Dermis microvascular lymphatic vessel endothelial cell (primary cell): ENCODE data around the gene CDCA3. TPM values are rescaled to one million over a fixed set of nuclear protein-coding genes. Genes with fewer than 3 reads are reported as not detected.

Experiments used
- DNase-seq, 2 donors: peaks; one replicate each; pipeline versions ENCODE4 v3.0.0 to v3.0.0-alpha.2; 2010; ENCODE audit warnings: low read depth in 2 of 2
- total RNA-seq: library from RNA; depleted of rRNA; stranded (reverse); fragments of >200 nt; gene quantifications from 2 replicates; pipeline ENCODE4 v1.2.1, GENCODE V29; 2014

The CDCA3 gene
- total RNA-seq, 1 donor from 2014 or later, result 11.8 TPM

DNA sequence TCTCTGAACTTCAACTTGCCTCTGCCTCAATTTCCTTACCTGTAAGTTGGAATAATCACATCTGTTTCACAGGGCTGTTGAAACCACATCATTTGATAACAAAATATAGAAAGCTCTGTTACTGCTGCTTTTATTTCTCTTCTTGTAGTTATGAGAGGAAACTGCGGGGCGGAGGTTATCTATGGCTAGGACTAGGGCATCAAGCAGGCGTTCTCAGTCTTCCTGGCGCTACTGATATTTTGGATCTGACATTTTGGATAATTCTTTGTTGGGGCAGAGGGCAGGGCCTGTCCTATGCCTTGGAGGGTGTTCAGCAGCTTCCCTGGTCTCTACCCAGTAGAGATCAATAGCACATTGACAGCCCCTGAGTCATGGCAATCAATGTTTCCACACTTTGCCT is 19.0 kb downstream of the CDCA3 start:
- DNase-seq, result no peak

DNA sequence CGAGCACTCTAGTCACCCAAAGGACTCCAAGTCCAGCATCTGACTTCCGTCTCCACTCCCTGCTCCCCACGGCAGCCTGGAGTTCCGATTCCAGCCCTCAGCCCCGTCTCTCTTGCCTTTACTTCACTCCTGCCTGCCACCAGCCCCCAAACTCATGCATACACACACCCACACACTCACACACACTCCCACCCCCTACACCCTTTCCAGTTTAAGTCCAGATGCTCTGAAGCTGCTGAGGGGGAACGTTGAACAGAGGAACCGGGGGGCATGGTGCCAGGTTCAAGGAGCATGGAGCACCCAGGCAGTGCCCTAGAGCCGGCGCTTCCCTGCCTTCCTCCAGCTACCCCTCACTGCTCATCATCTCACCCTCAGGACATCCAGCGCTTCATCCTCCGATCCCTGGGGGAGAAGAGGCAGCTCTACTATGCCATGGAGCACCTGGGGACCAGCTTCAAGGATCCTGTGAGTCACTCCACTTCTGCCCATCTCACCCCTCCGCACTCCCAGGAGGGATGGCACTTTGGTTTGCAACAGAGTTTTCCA is 19.6 kb downstream of the CDCA3 start:
- DNase-seq, result no peak

DNA sequence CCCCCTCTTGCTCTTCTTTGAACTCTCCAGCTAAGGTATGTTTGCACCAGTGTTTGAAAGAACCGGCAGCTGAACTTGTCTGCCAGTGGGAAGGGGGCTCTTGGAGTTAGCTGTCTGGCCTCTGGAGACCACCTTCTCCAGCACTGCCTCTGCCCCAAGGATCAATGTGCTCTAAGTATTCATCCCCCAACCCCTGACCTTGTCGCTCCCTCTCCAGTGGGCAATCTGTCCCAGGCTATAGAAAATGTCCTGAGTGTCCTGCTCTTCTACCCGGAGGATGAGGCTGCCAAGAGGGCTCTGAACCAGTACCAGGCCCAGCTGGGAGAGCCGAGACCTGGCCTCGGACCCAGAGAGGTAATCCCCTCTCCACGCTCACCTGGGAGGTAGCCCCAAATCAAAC is 20.1 kb downstream of the CDCA3 start:
- no peak for DNase-seq

DNA sequence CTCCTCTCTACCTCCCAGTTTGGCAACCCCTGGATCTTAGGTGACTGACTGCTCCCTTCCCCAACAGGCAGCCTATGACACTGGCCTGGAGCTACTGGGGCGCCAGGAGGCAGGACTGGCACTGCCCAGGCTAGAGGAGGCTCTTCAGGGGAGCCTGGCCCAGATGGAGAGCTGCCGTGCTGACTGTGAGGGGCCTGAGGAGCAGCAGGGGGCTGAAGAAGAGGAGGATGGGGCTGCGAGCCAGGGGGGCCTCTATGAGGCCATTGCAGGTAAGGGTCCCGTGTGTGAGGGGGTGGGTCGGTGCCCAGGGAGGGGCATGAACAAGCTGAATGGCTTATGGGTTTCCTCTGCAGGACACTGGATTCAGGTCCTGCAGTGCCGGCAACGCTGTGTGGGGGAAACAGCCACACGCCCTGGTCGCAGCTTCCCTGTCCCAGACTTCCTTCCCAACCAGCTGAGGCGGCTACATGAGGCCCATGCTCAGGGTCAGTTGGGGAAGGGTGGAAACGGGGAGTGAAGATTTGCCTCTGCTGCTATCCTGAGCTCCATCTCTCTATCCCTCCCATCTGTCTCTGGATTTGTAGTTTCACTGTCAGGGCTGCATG is 20.7 kb downstream of the CDCA3 start:
- no peak for DNase-seq

DNA sequence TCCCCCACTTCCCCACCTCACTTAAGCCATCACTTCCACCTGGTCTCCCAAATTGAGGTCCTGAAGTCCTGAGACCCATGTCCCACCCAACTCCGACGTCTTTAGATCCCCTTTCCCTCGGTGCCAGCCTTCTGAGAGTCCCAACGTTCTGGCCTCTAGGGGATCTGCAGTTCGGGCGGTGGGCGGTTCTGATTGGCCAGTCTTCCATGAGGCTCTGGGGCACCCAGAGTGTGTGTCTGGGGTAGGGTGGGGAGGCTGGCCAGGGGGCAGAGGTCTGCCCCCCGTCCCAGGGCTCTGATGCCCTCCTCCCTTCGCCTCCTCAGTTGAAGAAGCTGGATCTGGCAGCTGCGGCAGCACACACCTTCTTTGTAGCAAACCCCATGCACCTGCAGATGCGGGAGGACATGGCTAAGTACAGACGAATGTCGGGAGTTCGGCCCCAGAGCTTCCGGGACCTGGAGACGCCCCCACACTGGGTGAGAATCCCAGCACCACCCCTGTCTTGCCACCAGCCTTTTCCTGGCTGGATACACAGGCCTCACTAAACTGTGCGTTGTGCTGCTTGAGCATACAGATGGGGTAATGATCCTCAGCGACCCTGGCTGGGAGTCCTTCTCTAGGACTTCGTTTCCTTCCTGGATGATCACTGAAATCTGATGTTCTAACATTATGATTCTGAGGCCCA is 21.4 kb downstream of the CDCA3 start:
- DNase-seq, result no peak

DNA sequence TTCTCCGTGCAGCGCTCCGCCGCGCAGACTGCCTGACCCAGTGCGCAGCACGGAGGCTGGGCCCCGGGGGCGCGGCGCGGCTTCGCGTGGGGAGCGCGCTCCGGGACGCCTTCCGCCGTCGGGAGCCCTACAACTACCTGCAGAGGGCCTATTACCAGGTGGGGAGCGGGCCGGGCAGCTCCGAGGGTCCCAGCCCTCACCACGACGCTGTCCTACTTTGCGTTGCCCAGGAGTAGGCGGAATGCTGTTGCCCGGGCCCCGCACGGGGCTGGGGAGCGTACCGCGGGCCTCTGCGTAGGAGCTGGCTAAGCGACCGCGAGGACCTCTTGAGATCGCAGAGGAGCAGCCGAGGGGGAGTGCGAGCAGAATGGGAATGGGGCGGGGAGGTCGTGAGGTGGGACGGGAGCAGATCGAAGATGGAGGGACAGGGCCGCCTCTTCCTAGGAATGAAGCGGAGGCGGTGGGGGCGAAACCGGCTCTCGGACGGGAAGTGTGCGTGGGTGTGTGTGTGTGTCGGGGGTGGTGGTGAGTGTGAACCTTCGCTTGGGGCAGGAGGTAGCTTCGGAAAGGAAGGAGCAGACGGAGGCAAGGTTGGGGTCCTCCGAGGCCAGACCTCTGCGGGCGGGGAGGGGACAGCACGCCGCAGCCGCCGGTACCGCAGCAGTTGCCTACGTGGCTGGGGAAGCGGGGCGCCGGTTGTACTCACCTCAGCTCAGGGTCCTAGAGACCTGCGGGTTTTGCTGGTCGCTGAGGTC is 22.1 kb downstream of the CDCA3 start:
- DNase-seq, result peak in 1 of 2 donors; percentile 61

DNA sequence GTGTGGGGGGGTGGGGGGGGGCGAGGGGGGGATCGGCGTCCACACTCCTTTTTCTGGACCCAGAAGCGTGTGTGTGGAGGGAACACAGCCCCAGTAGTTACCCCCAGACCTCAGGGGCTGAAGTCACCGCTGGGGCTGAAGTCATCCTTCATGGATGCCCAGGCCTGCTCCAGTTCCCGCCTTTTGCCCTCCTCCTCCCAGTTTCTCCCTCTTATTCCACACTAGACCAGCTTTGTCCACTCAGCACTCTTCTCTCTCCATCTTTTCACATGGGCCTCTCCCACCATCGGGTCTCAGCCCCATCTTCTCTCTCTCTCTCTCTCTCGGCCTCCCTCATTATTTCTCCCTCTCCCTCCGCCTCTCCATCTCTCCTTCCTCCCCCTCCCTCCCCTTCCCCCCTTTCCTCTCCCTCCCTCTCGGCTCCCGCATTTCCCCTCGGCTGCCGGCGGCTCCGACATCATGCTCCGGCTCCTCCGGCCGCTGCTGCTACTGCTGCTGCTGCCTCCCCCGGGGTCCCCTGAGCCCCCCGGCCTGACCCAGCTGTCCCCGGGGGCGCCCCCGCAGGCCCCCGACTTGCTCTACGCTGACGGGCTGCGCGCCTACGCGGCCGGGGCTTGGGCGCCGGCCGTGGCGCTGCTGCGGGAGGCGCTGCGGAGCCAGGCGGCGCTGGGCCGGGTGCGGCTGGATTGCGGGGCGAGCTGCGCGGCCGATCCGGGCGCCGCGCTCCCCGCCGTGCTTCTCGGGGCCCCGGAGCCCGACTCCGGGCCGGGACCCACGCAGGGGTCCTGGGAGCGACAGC is 22.9 kb downstream of the CDCA3 start, which contains the start of gene P3H3:
Gene P3H3 (plus strand): TSS at position 426 of the 799 bp plus-strand sequence. CDS start 34 bp downstream, at position 460.
- peak in 1 of 2 donors; percentile 39 for DNase-seq

DNA sequence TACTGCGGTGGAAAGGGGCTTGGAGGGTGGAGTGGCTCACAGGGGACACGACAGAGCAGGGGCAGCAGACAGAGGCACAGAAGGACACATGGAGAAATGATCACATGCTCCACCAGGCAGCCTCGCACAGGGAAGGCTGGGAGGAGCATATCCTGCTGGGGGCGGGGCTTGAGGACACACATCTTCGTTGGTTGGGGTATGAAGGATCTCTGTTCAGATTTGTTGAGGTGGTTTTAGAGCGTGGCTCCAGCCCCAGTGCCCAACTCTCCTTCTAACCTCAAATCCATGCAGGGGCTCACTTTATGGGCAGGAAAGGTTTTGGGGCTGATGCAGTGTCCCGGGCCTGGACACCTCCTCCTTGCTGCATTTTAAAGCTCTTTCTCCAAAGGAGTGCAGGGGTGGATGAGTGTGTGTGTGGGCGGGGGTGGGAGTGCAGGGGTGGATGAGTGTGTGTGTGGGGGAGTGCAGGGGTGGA is 23.6 kb downstream of the CDCA3 start:
- DNase-seq, result peak in 1 of 2 donors; percentile 71

DNA sequence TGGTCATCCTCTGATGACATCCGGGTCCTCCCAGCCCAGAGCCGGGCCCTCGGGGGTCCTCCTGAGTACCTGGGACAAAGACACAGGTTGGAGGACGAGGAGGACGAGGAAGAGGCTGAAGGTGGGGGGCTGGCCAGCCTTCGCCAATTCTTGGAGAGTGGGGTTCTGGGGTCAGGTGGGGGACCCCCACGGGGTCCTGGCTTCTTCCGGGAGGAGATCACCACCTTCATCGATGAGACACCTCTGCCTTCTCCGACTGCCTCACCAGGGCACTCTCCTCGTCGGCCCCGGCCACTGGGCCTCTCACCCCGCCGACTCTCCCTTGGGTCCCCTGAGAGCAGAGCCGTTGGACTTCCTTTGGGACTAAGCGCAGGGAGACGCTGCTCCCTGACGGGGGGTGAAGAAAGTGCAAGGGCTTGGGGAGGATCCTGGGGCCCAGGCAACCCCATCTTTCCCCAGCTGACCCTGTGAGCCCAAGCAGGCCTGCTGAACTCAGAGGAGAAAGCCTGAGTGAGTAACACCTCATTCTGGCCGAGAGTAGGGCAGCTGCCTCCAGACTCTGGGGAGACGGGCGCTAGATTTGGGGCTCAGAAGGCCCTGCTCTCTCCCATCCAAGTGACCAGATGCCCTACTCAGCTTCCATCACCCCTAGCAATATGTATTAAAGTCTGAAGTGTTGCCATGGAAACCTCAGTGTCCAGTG is 24.2 kb downstream of the CDCA3 start:
- DNase-seq, result no peak

DNA sequence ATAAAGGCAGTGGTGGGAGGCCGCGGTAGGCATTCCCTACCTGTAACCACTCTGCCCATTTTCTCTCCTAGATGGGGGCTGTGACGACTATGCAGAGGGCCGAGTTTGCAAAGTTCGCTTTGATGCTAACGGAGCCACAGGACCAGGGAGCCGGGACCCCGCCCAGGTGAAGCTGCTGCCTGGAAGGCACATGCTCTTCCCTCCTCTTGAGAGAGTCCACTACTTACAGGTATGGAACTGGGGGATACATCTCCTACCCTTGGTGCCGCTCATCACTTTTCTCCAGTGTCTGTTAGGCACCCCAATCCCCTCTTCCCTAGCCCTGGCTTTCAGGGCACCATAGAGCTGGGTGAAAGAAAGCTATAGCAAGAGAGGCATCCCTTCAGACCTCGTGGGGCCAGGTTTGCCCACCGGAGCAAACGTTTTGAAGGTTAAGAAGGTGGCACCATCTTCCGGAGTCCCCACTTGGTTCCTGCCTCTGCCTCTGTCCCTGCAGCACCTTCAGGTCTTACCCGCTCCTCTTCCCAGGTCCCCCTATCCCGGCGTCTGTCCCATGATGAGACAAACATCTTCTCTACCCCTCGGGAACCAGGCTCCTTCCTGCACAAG is 24.9 kb downstream of the CDCA3 start:
- no peak for DNase-seq

DNA sequence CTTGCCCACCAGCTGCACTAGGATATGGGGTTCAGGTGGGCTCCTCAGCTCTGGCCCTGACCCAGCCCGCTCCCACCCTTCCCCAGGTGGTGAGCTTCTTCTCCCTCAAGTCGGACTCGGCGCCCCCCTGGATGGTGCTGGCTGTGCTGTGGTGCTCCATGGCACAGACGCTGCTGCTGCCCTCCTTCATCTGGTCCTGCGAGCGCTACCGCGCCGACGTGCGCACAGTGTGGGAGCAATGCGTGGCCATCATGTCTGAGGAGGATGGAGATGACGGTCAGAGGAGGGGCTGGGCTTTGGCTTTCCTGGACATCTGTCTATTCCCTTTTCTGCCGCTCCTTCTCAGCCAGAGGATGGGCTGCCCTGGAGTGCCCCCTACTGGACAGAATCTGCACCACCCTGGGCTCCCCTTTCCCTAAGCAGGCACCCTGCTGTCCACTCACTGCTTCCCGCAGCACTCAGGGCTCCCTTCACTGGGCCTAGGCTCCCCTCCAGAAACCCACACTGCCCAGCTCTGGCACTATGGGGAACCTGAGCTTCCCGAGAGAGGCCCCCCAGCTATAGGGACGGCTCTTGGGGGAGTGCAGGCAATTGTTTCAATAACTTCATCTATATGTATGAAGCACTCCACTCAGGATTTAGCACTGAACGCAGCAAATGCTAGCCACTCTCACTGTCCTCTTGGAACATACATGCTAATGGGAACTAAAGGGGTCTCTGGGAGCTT is 25.5 kb downstream of the CDCA3 start:
- DNase-seq, result peak; percentile 50 to 85

DNA sequence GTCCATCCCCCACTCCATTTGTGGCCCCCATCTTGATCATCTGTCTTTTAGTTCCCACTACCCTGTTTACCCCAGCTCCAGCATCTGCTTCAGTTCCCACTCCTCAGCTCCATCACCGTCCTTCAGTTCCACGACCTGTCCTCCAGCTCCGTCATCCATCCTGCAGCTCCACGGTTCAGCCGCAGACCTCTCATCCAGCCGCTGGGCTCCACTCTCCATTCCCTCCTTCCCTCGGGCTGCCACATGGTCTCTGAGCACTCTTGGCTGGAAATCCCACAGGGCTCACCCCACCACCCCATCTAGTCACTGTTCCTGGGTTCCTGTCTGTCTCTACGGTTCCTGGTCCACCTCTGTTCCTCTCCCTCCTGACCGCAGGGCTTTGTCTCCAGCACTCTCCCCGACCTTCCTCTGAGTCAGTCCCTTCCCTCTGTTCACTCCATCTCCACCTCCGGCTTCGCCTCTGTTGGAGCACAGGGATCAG is 26.1 kb downstream of the CDCA3 start:
- peak in 1 of 2 donors; percentile 34 for DNase-seq

DNA sequence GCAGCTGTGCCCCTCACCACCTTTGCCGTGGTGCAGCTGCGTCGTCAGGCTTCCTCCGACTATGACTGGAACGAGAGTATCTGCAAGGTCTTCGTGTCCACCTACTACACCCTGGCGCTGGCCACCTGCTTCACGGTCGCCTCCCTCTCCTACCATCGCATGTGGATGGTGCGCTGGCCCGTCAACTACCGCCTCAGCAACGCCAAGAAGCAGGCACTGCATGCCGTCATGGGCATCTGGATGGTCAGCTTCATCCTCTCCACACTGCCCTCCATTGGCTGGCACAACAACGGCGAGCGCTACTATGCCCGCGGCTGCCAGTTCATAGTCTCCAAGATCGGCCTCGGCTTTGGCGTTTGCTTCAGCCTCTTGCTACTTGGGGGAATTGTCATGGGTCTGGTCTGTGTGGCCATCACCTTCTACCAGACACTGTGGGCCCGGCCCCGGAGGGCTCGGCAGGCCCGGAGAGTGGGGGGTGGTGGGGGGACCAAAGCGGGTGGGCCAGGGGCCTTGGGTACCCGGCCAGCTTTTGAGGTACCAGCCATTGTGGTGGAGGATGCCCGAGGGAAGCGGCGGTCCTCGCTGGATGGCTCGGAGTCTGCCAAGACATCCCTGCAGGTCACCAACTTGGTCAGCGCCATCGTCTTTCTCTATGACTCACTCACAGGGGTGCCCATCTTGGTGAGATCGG is 26.9 kb downstream of the CDCA3 start:
- no peak for DNase-seq

DNA sequence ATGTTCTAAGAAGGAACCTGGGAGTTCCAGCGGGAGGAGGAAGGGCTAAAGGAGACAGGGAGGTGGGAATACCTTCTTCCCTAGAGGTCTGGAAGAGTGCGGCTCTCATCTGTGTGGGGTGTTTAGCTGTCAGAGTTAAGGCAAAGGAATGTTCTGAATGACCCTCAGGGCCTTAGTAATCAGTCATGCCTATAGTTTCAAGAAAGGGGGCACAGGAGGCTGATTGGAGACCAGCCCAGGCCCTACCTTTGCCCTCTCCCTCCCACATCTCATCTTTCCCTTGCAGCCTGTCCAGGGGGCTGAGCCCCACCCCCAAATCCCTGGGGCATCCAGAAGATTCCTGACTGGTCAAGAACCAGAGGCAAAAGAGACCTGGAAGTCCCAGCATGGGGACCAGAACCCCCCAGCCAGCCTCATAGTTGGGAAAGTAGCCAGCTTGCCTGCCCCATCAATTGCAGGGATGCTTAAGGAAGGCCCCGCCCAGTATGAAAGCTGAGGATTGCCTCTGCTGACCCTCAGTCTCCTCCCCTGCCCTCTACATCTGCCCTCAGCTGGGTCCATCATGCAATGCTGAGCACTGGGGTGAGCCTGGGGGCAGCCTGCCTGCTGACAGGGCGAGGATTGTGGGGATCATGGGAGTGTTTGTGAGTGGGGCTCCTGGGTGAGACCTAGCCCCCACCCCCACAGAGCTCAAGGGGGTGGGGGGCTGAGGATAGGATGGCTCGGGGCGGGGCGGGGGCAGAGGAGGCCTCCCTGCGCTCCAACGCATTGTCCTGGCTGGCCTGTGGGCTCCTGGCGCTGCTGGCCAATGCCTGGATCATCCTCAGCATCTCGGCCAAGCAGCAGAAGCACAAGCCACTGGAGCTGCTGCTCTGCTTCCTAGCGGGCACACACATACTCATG is 27.7 kb downstream of the CDCA3 start:
- no peak for DNase-seq

DNA sequence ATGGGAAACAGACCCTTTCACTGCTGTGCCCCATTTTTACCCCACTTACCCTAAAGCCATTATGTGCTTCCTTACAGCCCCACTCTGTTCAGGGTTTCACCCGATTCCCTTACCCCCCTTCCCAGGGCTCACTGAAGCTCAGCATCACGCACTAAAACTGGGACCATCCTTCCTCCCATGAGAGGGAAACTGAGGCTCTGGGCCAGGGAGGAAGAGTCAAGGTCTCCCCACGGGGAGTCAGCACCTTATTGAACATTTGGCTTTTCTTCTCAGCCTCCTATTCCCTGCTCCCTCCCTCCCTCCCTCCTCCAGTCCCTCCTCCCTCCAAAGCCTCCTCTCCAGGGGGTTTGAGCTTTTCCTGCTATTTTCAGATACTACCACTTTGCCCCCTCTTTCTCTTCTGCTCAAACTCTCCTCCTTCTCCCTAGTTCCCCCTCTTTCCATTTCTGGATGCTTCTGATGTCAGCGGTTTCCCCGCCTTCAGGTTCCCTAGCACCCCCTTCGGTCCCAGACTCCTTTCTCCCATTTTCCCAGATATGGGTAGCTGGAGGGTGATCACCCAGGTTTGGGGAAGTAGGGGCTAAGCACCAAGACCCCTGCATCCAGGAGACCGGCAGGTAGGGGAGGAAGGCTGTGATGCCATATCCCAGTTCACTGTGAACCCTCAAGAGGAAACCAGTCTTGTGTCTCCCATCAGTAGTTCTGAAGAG is 28.5 kb downstream of the CDCA3 start:
- DNase-seq, result no peak

DNA sequence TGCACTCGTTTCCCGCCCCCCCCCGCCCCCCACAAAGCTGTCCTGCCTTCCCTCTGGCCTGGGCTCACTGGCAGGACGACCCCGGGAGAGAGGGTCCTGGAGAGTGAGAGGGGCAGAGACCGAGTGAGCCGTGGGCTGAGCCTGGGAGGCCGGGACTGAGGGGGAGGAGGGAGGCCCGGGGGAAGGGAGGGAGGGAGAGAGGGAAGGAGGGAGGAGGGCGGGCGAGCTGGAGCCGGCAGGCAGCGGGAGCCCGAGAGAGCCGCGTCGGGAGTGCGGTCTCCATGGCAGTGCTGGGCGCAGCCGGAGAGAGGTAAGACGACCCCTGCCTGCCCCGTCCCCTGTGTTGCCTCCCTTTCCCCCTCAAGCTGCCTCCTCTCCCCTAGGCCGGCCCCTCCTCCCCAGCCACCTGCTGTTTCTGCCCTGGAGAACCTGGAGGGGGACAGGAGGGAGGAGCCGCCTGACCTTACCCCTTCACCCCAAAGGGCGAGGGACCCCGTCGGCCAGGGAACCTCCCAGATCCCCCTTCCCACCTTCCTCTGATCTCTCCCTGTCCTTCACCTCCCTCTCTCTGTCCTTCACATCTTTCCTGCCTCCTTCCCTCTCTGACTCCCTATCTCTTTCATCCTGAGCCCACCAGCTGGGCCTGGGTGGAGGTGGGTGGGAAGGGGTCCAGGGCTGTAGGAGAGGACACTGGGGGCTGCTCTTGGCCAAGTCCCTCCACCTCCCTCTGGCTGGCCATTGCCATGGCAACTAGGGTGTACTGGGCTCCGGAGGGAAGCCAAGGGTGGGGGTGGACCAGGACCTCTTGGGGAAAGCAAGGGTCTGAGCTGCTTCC is 29.3 kb downstream of the CDCA3 start, which contains the start of gene GPR162:
Gene GPR162 (plus strand): TSS at position 231 of the 835 bp plus-strand sequence. CDS start 2,078 bp downstream, outside the sequence.
- peak in 1 of 2 donors; percentile 59 for DNase-seq
